GM12801 (cell line): Measurements from ENCODE around the gene GRIN3B.

Experiments used
- CTCF ChIP-seq: IDR thresholded peaks from one replicate; pipeline ENCODE4 v1.5.1; 2011; ENCODE audit warnings: control low read depth; ENCODE audit not compliant: insufficient read length; ENCODE audit errors: extremely low read depth

GRIN3B gene

GRCh38 chr19:990746-991145 lies 9.5 kb upstream of the GRIN3B start:
- no peak for TF ChIP-seq CTCF

DNA sequence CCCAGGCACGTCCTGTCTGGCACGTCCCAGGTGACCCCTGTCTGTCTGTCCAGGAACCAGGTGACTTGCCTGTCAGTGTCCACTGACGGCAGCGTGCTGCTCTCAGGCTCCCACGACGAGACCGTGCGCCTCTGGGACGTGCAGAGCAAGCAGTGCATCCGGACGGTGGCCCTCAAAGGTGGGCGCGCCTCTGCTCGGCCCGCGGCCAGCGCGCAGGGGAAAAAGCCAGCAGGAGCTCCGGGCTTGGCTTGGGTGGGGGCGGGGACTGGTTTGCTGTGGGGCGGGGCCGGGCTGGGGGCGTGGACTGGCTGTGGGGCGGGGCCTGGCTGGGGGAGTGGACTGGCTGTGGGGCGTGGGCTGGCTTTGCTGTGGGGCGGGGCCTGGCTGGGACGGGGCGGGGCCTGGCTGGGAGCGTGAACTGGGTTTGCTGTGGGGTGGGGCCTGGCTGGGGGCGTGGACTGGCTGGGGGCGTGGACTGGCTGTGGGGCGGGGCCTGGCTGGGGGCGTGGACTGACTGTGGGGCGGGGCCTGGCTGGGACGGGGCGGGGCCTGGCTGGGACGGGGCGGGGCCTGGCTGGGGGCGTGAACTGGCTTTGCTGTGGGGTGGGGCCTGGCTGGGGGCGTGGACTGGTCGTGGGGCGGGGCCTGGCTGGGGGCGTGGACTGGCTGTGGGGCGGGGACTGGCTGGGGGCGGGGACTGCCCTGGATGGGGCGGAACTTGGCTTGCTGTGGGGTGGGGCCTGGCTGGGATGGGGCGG lies 8.9 kb upstream of the GRIN3B start:
- TF ChIP-seq CTCF: no peak

DNA sequence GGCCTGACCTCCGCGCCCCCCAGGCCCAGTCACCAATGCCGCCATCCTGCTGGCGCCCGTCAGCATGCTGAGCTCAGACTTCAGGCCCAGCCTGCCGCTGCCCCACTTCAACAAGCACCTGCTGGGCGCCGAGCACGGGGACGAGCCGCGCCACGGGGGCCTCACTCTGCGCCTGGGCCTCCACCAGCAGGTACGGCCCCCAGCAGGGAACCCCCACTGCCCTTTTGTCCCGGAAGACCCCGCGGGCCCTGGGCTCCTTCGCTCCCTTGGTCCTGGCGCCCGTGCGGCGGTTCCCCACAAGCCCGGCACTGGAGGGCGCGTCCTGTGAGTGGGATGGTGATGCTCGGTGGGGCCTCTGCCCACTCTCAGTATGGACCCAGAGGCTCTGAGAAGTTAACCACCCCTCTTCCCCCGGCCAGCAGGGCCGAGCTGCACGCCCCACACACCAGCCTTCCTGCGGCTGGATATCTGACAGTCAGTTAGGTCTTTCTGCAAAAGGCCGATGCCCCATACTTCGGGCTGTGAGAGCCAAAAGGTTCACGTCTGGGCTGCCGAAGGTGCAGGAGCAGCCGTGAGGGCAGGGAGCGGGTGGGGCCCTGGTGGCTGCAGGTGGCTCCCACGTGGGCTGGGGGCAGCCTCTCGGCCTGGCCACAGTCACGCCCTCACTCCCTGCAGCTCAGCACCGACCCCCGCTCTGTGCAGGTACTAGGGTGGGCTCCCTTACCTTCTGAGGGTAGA lies 8.1 kb upstream of the GRIN3B start:
- TF ChIP-seq CTCF: no peak

DNA sequence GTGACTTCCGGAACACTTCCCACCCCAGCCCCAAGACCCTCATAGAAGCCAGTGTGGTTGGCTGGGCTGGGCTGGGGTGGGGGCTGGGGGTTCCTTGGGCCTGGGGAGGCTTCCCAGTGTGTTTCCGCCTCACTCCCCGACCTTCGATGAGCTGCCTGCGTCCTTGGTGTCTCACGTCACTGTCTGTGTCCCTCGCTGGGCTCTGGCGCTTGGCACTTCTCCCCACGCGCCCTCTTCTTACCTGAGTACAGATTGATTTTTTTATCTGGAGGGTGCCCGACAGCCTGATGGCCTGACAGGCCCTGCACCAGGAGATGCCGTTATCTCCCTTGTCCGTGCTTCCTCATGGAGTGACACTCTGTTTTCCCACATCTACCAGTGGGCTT lies 7.6 kb upstream of the GRIN3B start:
- TF ChIP-seq CTCF: no peak

DNA sequence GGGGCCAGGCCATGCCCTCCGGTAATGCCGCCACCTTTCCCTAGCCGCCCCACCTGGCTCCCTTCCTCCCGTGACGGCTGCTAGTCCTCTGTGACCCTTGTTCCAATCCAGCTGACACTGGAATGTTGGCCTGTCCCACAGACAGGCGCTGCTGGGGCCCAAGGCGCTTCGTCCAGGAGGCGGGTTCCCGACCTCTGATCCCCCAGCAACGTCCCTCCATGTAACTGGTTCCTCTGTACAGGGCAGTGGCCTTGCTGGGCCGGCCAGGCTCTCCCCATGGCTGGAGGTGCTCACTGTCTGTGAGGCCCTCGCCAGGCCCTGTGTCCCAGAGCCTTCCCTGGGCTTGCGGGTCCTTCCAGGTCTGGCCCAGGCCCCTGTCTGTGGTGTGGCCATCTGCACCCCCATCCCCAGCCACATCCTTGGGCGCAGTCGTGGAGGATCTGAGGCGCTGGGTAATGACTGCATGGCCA lies 6.8 kb upstream of the GRIN3B start:
- no peak for TF ChIP-seq CTCF

GRCh38 chr19:993831-994393 lies 6.3 kb upstream of the GRIN3B start:
- TF ChIP-seq CTCF: no peak

DNA sequence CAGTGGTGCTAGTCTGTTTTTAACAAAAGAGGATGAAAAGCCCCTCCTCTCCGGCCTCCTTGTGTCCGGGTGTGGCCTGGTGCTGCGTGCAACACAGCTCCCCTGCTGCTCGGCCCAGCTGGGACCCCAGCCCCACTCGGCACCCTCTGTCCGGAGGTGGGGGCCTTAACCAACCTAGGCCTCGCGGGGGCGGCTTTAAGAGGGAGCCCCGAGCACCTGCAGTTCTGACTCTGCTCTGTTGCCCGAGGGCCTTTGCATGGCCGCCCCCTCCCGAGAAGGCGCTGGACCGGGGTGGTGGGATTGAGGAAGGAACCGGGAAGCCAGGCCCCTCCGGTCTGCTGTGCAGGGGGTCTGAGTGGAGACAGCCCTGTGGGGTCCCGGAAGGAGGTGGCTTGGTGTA lies 5.7 kb upstream of the GRIN3B start:
- no peak for TF ChIP-seq CTCF
